HG03460 (cell line): Measurements from ENCODE around the gene GRK3.
"Not testable (repeated sequence)": the region's sequence is repeated elsewhere in the genome, so short reads cannot be mapped to it uniquely, and the experiment has no call there.

Experiments
- ATAC-seq: cut with Tn5 transposase; IDR thresholded peaks from one replicate; pipeline ENCODE4 v1.9.1; 2021; ENCODE audit not compliant: unreplicated experiment

The GRK3 gene

DNA sequence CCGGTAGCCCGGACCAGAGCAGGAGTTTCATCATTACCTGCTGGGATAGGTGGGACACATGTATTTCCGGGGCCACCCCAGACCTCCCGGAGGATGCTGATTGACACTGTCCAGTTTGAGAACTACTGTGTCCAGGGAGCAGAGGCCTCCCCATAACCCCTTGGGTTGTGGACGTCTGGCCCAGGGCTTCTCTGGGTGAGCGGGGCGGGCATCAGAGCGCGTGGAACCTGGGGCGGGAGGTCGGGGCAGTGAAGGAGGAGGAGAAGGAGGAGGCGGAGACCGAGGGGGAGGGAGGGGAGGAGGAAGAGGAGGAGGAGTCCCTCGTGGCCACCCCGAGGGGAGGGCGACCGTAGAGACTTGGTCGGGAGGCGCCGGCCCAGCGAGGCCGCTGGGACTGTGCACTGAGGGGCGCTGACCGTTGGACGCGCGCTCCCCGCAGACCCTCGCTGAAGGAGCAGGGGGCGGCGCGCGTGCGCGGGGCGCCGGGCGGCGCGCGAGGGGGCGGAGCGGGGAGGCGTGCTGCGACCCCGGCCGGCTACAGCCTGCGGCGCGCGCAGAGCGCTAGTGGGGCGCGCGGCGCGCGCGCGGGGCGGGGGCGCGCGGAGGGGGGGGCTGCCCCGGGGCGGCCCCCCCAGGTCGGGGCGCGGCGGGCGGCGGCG lies at the start of gene GRK3:
Gene GRK3, plus strand, starts transcription at position 356 of the 659 bp plus-strand sequence. CDS start 366 bp downstream, outside the sequence.
- ATAC-seq: no peak

DNA sequence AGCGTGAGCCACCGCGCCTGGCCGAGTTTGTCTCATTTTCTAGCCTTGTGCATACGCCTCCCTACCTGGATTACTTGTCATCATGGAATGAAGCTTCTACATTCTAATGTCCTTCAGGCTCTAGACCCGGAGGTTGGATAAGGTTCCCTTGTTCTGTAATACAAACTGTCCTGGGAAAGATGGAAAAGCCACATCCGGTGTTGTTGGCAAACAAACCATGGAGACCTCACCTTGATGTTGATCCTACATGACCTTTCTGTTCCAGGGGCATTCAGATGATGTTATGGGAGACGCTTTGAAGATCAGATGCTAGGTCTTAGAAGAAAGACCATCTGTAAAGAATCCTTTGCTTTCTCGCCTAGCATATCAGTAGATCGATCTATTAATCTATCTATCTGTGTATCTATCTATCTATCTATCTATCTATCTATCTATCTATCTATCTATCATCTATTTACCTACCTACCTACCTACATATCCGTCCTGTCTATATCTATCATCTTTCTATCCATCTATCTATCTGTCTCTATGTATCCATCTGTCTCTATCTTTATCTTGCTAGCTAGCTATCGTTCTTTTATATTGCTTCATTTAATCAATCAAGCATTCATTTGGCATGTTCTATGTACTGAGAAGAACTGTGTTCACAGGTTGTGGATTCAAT lies 46.3 kb upstream of the GRK3 start:
- ATAC-seq: no peak

DNA sequence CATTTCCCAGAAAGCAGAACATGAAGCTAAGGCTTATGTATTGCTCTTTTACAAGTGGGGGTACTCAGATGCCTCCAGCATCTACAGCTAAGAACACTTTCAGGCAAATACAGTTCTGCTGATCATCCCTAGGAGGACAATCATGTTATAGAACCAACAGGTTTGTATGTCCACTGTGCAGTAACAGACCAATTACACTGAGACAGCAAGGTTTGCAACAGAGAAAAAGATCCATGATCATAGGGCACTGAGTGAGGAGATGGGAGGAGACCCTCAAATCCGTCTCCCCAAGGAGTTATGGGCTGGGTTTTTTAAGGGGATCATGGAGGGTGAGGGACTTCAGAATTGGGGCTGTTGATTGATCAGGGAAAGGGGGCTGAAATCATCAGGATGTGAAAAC lies 39.1 kb upstream of the GRK3 start:
- no peak for ATAC-seq

DNA sequence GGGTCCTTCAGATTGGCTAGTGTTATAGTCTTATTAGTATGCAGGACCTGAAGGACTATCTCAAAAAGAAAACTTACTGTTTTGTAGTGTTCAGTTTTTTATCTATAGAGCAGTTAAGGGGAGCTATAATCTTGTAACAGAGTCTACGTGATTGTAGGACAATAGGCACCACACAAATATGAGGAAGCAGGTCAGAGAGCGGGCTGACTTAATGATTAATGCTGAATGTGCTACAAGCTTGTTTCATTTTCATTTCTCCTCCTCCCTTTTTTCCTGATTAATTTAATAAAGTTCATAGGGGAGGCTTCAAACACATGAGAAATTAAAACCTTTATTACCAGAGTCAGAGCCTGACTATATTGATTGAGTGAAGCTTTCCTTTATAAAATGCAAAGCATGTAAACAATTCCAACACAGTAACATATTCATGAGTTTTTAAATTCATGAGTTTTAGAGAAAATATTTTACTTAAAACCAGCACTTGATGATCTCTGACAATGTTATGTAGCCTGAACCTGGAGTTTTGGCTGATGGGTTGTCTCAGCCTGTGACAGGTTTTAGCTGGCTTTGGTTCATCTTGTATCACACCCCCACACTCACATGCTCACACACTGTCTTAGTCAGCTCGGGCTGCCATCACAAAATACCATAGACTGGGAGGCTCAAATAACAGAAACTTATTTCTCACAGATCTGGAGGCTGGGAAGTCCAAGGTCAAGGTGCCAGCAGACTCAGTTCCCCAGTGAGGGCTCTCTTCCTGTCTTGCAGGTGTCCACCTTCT lies 38.5 kb upstream of the GRK3 start:
- not testable (repeated sequence) for ATAC-seq

DNA sequence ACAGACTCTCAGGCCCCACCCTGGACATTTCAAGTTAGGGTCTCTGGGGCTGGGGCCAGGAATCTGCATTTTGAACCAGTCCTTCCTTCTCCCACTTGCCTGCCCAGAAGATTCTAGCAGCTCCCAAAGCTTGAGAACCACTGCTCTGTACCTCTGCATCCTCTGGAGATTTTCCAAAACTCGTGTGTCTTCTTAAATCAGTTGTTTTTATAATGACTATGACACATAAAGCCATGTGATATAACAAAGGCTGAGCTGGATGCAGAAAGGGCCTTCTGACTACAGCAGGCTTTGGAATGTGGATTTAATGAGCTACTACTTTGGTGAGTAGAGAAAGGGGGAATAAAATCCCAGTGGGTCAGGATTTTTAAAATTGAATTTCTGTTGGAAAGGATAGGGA lies 37.5 kb upstream of the GRK3 start:
- ATAC-seq: not testable (repeated sequence)

DNA sequence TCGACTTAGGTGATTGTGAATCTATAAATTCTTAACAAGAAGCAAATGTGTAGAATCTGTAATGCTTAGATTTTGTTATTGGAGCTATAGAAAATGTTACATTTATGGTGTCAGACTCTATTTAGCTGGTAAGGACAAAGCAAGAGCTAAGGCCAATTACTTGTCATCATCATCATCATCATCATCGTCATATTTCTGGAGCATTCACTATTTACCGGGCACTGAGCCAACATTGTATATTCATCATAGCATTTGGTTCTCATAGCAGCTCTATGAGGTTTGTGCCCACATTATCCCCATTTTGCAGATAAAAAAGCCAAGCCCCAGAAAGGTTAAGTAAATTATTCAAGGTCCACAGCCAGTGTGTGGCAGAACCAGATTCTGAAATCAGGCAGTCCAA lies 36.4 kb upstream of the GRK3 start:
- ATAC-seq: not testable (repeated sequence)

DNA sequence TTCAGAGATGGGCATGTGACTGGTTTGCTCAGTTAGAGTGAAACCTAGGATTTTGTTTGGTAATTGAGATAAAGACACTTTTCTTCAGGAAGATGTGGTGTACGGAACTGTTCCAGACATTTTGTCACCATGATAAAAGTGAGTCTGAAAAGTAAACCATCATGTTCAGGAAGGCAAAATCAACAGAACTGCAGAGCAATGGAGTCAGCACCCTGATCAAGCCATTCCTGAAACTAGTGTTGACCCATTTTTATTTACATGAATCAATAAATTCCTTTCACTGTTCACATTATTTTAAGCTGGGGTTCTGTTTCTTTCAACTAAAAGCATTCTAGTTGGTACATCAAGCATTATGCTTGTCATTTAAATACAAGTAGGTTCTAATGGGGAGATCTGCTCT lies 35.4 kb upstream of the GRK3 start:
- ATAC-seq: not testable (repeated sequence)

DNA sequence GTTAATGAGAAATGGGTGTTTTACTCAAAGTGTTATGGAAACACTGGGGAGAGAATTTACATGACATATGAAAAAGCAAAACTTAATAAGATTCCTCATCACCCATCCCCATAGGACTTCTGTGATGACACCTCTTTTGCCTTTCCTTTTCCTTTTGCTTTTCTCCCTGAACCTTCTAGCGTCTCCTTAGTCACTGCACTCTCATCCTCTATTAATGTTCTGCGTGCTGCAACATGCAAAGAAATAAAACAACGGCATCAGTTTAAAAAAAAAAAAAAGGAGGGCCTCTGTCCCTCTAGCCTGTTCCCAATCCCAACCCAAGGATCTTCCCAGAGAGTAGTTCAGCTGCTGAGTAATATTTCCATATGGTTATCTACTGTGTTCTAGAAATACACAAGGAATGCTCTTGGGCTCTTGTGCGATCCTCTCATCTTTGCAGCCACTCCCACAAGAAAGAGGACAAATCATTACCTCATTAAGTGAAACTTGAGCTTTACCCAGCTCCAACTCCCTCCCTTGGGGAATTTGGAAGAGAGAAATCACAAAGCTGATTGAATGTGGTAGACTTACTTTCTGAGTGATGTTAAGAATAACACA lies 34.8 kb upstream of the GRK3 start:
- not testable (repeated sequence) for ATAC-seq

DNA sequence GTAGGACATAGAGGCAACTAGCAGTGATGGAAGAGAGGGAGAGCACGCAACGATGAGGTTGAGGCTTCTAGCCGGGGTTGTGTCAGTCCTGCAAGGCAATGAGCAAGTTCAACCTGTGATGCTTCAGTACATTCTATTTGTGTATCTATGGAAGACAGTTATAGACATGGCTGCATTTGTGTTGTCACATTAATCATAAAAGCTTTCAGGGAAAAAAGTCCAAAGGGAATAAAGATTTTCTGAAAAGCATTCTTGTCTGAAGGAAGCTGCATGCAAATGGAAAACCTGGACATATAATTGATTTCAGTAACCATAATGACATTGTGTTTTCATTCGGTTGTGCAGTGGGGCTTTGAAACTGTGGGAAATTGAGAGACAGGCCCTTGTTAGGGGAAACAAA lies 32.8 kb upstream of the GRK3 start:
- not testable (repeated sequence) for ATAC-seq

DNA sequence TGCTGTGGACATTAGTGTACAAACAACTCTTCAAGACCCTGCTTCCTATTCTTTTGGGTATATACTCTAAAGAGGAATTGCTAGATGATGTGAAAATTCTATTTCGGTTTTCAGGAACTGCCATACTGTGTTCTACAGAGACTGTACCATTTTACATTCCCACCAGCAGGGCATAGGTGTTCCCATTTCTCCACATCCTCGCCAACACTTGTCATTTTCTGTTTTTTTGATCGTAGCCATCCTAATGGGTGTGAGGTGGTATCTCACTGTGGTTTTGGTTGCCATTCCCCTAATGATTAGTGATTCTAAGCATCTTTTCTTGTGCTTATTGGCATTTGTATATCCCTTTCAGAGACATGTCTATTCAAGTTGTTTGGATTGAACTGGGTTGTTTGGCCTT lies 29.8 kb upstream of the GRK3 start:
- no peak for ATAC-seq

DNA sequence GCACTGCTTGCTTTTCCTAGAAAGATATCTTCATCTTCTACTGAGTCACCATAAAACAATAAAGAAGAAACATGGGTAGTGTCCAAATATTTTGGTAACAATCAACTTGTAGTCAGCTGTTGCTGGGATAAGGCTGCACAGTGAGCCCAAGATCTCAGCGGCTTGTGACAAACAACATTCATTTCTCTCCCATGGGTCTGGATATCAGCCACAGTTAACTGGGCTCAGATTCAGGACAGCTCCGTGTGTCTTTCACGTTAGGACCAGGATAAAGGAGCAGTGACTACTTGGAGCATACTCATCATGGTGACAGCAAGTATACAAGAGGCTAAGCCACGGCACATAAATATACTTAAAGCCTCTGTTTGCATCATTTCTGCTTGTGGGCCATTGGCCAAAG lies 27.9 kb upstream of the GRK3 start:
- ATAC-seq: no peak

DNA sequence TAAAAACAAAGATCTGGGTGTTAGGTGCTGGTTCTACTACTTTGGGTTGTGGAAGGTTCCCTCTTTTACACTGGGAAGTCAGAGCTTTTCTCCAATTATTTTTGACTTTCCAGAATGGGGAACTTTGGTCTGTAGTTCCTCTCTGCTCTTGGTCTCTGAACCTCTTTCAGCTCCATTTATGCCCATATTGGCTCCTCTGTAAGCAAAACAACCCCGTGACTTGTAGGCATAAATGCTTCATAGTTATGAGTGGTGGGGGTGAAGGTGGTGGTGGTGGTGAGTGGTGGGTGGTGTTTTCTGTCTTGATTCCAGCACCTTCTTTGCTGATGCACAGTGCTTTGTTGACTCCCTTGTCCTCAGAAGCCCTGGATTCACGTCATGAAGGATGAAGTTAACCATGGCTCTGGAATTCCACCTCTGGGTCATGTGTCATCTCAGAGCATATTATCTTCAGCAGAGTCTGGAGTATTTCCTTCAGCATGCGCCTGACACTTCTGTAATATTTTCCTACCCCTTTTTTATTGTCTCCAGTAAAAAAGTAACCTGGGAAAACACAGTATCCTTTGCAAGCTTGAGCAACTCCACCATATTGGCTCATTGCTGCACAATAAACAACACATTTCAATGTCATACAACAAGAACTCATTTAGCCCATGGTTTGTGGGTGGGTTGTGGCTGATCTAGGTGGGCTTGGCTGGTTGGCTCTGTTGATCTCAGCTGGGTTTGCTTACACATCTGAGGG lies 24.1 kb upstream of the GRK3 start:
- no peak for ATAC-seq

DNA sequence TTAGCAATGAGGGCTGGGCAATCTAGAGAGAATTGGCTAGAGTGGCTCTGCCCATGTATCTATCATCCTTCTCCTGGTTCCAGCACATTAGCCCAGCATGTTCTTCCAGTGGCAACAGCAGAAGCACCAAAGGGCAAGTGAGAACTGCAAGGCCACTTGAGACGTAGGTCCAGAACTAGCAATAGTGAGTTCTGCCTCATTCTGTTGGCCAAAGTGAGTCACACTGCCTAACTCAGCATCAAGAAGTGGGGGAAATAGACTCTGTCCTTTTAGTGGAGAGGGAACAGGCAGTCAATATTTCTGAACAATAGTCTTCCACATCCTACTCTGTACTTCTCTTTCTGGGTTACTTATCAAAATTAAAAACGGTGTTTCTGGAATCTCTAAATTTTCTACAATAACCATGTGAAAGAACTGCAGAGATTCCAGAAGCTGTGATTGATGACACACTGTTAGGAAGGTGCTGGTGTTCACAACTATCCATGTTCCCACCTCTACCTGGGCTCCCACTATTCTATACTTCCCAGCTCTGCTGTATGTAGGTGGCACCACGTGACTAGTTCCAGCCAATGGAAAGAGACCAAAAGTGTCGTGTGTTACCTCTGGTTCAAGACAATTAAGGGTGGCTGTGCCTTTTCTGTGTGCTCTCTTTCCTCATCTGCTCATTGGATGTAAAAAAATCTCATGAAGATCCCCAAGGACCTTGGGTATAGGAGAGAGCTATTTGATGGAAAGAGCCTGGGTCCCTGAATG lies 23.4 kb upstream of the GRK3 start:
- no peak for ATAC-seq

DNA sequence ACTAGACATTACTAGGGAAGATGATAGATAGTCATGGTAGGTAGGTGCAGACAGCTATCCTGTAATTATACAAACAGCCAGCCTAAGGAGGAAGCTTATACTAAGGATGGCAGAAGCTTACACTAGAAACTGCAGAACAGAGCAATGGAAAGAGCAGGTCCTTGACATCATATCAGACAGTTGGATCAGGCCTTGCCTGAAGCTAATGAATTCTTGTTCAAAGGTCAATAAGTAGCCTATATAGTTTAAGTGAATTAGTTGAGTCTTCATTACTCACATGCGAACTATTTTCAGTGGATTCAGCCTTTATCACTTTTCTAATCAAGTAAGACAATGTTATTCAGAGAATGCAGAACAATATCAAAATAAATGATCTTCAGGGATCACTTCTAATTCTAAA lies 22.3 kb upstream of the GRK3 start:
- ATAC-seq: no peak

DNA sequence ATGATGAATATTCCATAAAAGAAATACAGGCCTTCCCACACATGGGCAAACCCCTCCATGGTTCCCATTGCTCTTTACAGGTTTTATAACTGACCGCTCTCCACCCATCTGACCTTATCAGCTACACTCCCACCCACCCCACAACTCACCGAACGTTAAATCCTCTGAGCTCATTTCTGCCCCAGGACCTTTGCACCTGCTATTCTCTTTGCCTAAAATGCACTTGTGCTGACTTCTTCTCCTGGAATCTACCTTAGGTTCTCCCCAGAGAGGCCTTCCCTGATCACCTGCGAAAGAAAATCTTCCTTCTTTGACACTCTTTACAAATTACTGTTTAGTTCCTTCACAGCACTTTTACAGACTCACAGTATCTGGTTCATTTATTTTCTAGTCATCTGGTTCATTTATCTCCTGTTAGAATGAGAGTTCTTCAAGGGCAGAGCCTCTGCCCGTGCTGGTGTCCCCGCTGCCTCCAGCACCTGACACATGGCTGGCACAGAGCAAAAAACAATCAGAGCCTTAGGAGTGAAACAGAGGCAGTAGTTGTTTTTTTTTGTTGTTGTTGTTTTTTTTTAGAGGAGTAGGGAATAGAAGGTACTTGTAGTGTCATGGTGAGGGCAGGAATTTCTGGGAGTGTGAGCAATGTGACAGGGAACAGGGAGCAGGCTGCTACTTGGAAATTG lies 21.6 kb upstream of the GRK3 start:
- ATAC-seq: no peak

DNA sequence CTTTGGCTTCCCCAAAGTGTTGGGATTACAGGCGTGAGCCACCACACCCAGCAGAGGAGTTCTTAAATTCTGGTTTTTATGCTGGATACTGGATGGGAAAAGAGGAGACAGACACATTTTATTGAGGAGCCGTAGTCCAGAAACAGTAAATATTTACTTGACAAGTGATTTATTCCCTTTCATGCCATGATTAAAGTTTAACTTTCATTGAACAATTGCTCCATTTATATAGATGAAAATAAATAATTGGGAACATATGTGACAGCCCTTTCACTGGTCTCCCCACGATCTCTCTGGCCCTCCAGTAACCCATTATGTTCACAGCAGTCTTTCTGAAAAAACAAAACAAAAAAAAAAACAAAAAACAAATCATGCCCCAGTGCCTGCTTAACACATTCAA lies 19.3 kb upstream of the GRK3 start:
- ATAC-seq: no peak

DNA sequence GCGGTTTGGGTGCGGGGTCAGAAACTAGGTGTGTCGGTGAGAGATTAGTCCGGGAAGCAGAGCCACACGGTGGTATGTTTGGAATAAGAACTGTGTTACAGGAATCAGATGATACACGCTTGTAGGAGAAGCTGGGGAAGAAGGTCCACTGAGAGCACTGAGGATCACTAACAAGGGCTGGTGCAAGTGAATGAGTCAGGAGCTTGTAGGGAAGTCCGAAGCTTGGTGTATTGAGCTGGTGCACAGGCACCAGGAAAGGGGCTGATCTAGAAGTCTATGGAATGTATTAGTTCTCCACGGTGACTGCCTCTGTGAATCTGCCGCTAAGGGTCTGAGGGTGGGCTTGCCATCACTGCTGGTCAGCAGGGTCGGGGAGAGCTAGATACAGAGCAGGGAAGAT lies 18.8 kb upstream of the GRK3 start:
- no peak for ATAC-seq

DNA sequence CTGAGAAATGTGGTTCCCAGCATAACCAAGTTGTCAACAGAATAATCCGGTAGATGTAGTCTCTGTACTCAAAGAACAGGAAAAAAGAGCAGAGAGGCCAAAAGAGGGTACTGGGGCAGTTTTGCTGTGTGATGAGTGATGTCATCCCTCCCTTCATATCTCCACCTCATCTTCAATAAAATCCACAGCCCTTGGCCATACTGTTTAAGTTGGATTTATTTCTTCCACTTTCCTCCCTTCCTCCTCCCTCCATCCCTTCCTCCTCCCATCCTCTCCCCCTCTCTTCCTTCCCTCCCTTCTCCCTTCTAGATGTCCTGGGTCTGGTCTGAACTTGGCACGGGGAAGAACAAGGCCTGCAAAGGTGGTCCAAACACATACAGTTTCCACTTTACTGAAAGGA lies 18.2 kb upstream of the GRK3 start:
- ATAC-seq: no peak

DNA sequence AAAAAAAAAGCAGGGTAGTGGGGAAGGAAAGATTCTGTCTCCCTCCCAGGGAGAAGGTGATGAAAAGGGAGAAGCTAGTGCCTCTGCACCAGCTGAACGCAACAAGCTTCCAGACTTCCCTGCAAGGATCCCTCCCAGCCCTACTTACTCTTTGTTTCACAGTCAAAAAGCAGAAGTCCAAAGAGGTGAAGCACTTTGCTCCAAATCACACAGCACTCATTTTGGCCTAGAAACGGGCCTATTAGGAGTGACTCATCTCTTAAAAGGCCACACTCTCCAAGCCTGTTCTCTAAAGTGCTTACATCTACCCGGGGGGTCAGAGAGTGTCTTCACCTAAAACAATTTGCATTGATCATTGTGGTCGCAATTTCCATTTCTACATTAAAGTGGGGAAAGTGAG lies 17.7 kb upstream of the GRK3 start:
- ATAC-seq: no peak
